ACC112 (cell line): Measurements from ENCODE around the gene PPP2R2D.

Experiments used
- H2AFZ ChIP-seq: fragments of 200-600 bp; sonication (generic); one replicate; pipeline ENCODE4 v1.6.0; 2017; ENCODE audit warnings: antibody characterized with exemption, low read length; ENCODE audit not compliant: unreplicated experiment
- H3K27ac ChIP-seq: fragments of 200-600 bp; sonication (generic); 2 replicates; pipeline ENCODE4 v1.5.1; 2014; ENCODE audit warnings: low read depth, mild to moderate bottlenecking, antibody characterized with exemption, low read length, moderate library complexity
- H3K27me3 ChIP-seq: fragments of 200-600 bp; sonication (generic); 2 replicates; pipeline ENCODE4 v1.6.1; 2014; ENCODE audit warnings: mild to moderate bottlenecking, antibody characterized with exemption, low read length, moderate library complexity, mixed read lengths; ENCODE audit not compliant: insufficient read depth
- H3K36me3 ChIP-seq: fragments of 200-600 bp; sonication (generic); 2 replicates; pipeline ENCODE4 v1.6.1; 2016; ENCODE audit warnings: mild to moderate bottlenecking, antibody characterized with exemption, low read length, moderate library complexity, mixed read lengths; ENCODE audit not compliant: insufficient read depth
- H3K4me1 ChIP-seq: fragments of 200-600 bp; sonication (generic); one replicate; pipeline ENCODE4 v1.6.1; 2016; ENCODE audit warnings: low read length, mixed read lengths; ENCODE audit not compliant: insufficient read depth, unreplicated experiment, control insufficient read depth
- H3K4me3 ChIP-seq: fragments of 200-600 bp; sonication (generic); 2 replicates; pipeline ENCODE4 v1.5.1; 2014; ENCODE audit warnings: mild to moderate bottlenecking, low read depth, low read length
- H3K79me2 ChIP-seq: fragments of 200-600 bp; sonication (generic); one replicate; pipeline ENCODE4 v1.6.0; 2016; ENCODE audit warnings: low read length; ENCODE audit not compliant: control insufficient read depth, unreplicated experiment, insufficient read depth

Gene PPP2R2D

DNA sequence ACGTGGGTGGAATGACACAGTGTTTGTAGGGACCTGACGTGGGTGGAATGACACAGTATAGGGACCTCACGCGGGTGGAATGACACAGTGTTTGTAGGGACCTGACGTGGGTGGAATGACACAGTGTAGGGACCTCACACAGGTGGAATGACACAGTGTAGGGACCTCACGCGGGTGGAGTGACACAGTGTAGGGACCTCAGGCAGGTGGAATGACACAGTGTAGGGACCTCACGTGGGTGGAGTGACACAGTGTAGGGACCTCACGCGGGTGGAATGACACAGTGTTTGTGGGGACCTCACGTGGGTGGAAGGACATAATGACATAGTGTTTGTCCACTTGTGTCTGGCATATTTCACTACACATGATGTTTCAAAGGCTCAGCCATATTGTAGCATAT lies 19.3 kb downstream of the PPP2R2D start:
- Histone ChIP-seq H3K4me1 (peaks cover 4% of the 10 kb centered on the region), H3K4me3 (no peak overlapping the region), H3K27ac (no peak overlapping the region), H2AFZ (no peak overlapping the region), H3K36me3 (peaks cover 3% of the 10 kb centered on the region), H3K27me3 (no peaks in the 10 kb centered on the region), H3K79me2 (peaks cover 64% of the 10 kb centered on the region)

DNA sequence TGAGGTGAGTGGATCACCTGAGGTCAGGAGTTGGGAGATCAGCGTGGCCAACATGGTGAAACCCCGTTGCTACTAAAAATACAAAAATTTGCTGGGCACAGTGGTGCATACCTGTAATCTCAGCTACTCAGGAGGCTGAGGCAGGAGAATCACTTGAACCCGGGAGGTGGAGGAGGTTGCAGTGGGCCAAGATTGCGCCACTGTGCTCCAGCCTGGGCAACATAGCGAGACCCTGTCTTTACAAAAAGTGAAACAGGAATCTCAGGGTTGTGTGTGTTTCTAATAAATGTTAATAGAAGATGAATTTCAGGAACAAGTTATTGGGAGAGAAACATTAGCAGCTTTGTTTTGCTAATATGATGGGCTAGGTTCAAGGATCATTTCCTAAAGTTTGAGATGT lies 19.9 kb downstream of the PPP2R2D start:
- Histone ChIP-seq H2AFZ (no peak overlapping the region), H3K27me3 (no peaks in the 10 kb centered on the region), H3K4me3 (no peak overlapping the region), H3K4me1 (peaks cover 4% of the 10 kb centered on the region), H3K27ac (no peak overlapping the region), H3K79me2 (peaks cover 65% of the 10 kb centered on the region), H3K36me3 (peaks cover 8% of the 10 kb centered on the region)

DNA sequence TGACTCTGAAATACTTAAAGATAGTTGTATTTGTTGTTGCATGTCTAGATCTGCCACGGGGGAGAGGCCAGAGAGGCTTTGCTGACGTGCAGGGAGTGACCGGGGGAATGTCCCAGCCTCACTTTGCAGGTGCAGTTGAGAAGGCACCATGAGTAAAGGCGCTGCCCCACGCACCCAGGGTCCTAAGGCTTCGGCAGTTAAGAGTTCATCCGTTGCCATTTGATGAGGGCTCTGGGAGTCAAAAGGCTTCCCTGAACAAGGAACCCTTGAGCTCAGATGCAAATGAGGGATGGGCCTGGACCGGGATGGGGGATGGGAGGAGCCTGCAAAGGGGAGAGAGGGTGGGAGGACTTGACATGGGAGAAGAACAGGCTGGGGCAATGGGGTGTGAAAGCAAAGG lies 20.4 kb downstream of the PPP2R2D start:
- peaks cover 65% of the 10 kb centered on the region for H3K79me2 ChIP-seq
- peaks cover 4% of the 10 kb centered on the region for H3K4me1 ChIP-seq
- H3K4me3 ChIP-seq = no peak overlapping the region
- H3K27ac ChIP-seq = no peak overlapping the region
- H3K36me3 ChIP-seq = peaks cover 11% of the 10 kb centered on the region
- H2AFZ ChIP-seq = no peak overlapping the region
- H3K27me3 ChIP-seq = no peaks in the 10 kb centered on the region

- H3K4me1 ChIP-seq = peaks cover 11% of the 10 kb centered on the region
- peaks cover 11% of the 10 kb centered on the region for H3K36me3 ChIP-seq
- H3K4me3 ChIP-seq = no peak overlapping the region
- H2AFZ ChIP-seq = no peak overlapping the region
- H3K79me2 ChIP-seq = peaks cover 80% of the 10 kb centered on the region
- H3K27me3 ChIP-seq = no peaks in the 10 kb centered on the region
- H3K27ac ChIP-seq = no peak overlapping the region
Measured at GRCh38 chr10:131923038-131923756, 22.4 kb downstream of the PPP2R2D start.

DNA sequence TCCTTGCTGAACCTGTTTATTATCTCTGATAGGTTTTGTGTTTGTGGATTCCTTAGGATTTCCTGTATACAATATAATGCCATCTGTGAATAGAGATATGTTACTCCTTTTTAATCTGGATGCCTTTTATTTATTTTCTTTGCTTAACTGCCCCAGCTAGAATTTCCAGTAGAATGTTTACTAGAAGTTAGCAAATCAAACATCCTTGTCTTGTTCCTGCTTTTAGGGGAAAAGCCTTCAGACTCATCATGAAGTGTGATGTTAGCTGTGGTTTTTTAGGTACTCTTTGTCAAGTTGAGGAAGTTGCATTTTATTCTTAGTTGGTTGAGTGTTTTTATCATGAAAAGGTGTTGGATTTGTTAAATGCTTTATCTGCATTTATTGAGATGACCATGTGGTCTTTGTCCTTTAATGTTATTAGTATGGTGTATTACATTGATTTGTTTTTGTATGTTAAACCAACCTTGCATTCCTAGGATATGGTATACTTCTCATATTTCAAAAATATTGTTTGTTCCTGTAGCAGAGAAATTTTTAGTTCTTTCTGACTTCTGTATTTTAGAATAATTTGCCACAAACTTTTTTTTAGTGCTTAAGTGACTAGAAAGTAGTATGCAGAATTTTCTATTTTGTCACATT lies 24.3 kb downstream of the PPP2R2D start:
- H3K4me3 ChIP-seq = no peak overlapping the region
- H2AFZ ChIP-seq = no peak overlapping the region
- no peaks in the 10 kb centered on the region for H3K27me3 ChIP-seq
- peaks cover 30% of the 10 kb centered on the region for H3K4me1 ChIP-seq
- H3K79me2 ChIP-seq = peaks cover 93% of the 10 kb centered on the region
- no peak overlapping the region for H3K27ac ChIP-seq
- H3K36me3 ChIP-seq = peaks cover 11% of the 10 kb centered on the region

DNA sequence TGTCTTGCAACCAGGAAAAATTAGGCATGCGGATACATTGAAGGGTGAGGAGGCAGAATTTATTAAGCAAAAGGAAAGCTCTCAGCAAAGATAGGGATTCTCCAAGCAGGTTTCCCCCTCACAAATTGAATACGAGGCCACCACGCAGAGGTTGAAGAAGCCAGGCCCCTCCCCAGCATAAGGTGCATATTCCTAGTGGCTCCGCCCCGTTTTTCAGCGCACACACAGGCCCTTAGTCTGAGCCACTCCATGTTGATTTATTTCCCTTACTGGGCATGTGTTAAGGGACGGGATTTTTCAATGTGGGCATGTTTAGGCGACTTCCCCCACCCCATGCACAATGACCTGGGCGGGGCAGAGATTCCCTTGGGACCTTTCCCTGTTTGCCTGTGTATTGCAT lies 24.9 kb downstream of the PPP2R2D start:
- Histone ChIP-seq H3K27me3 (no peaks in the 10 kb centered on the region), H3K79me2 (peaks cover 95% of the 10 kb centered on the region), H3K4me1 (peaks cover 35% of the 10 kb centered on the region), H3K4me3 (no peak overlapping the region), H3K27ac (no peak overlapping the region), H3K36me3 (peaks cover 11% of the 10 kb centered on the region), H2AFZ (no peak overlapping the region)

DNA sequence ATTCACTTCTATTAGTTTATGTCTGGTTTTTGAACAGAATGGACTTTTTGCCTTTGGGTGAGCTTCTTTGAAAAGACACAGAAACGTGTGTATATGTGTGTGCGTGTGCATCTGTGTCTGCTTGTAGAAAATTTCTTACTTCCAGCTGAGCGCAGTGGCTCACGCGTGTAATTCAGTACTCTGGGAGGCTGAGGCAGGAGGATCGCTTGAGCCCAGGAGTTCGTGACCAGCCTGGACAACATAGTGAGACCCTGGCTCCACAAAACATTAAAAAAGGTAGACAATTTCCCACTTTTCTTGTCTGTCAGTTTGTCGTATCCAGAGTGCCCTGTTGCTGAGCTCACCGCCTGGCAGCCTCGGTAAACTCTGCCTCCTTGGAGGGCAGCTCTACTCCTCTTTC lies 25.4 kb downstream of the PPP2R2D start:
- Histone ChIP-seq H3K4me1 (peaks cover 38% of the 10 kb centered on the region), H3K36me3 (peaks cover 11% of the 10 kb centered on the region), H3K27ac (no peak overlapping the region)

GRCh38 chr10:131926743-131927595 lies 26.2 kb downstream of the PPP2R2D start:
- H2AFZ ChIP-seq = no peak overlapping the region
- H3K4me1 ChIP-seq = peaks cover 38% of the 10 kb centered on the region
- H3K27me3 ChIP-seq = no peaks in the 10 kb centered on the region
- H3K79me2 ChIP-seq = peaks cover 95% of the 10 kb centered on the region
- H3K4me3 ChIP-seq = no peak overlapping the region
- H3K27ac ChIP-seq = no peak overlapping the region
- H3K36me3 ChIP-seq = peaks cover 11% of the 10 kb centered on the region

More for the DNA sequence above, 25.4 kb downstream of the PPP2R2D start:
- no peaks in the 10 kb centered on the region for H3K27me3 ChIP-seq
- peaks cover 95% of the 10 kb centered on the region for H3K79me2 ChIP-seq
- H3K4me3 ChIP-seq = no peak overlapping the region
- H2AFZ ChIP-seq = no peak overlapping the region

DNA sequence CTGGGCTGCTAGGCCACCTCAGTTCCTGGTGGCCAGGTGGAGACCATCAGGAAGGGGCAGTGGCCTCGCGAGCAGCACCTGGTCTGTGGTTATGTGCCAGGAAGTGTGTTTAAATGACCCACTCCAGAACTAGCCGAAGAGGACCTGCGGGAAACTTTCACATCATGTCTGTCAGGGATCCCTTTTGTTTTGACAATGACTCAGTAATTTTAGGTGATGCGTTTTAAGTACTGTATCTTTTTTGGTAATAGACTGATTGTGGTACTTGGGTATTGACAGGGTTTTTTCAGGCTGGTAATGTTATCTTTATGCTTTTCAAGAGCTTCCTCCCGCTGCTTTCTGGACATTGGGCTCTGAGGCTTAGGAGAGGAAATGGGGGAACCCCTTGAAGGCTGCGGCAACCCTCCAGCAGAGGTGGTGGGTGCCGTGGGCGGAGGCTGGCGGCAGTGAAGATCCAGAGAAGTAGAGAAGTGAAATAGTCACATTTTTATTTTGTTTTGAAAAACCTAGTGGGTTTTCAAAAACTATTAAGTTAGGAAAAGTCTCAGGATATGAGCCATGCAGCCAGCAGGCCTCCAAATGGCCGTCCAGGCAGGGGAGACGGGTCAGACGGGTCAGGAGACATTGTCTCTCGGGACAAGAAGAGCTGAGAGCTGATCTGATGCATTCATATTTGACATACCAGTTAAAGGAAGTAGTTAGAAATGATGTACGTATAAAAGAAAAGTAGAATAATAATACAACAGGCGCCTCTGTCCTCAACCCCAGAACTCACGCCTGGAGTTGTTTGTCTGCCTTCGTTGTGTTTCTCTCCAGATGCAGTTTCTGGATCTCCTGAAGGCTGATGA lies 27.7 kb downstream of the PPP2R2D start:
- Histone ChIP-seq H2AFZ (peak overlapping the region; percentile 2), H3K79me2 (peaks cover 97% of the 10 kb centered on the region), H3K27me3 (no peaks in the 10 kb centered on the region), H3K36me3 (peaks cover 11% of the 10 kb centered on the region), H3K4me1 (peaks cover 34% of the 10 kb centered on the region), H3K4me3 (peak overlapping the region; percentile 47), H3K27ac (peak overlapping the region; percentile 87)
